K562 (cell line): ENCODE results near the gene MAN1A1. TPM values are rescaled to one million over a fixed set of nuclear protein-coding genes. Genes with fewer than 3 reads are reported as not detected.
A peak's percentile ranks its signal among the peaks of the same experiment; 100 is the strongest.

ENCODE experiments used
- ATF7 ChIP-seq: fragments of 450-650 bp; IDR thresholded peaks from 2 replicates; pipeline ENCODE4 v1.7.1; 2014; ENCODE audit warnings: mild to moderate bottlenecking, moderate library complexity
- CBFA2T3 ChIP-seq: fragments of 450-650 bp; IDR thresholded peaks from 2 replicates; pipeline ENCODE4 v1.6.1; 2017
- CBX2 ChIP-seq: fragments of 200-600 bp; sonication (generic); IDR thresholded peaks from one replicate; pipeline ENCODE4 v1.6.1; 2012; ENCODE audit warnings: mild to moderate bottlenecking, low read length, inconsistent platforms; ENCODE audit not compliant: insufficient read depth, poor library complexity, severe bottlenecking
- DEAF1 ChIP-seq: fragments of 450-650 bp; formaldehyde crosslinking; IDR thresholded peaks from 2 replicates; pipeline ENCODE4 v1.4.0; 2020; ENCODE audit warnings: mild to moderate bottlenecking, moderate library complexity
- E2F3 ChIP-seq: fragments of 250-450 bp; sonication (Bioruptor Pico); IDR thresholded peaks from 2 replicates; pipeline ENCODE4 v1.4.0; 2020; ENCODE audit warnings: mild to moderate bottlenecking
- GTF2F1 ChIP-seq: IDR thresholded peaks from 2 replicates; pipeline ENCODE4 v1.6.1; 2011; ENCODE audit warnings: low read depth, low read length, improper control_type of control experiment
- HDAC8 ChIP-seq: fragments of 450-650 bp; IDR thresholded peaks from 2 replicates; pipeline ENCODE4 v1.6.1; 2016; ENCODE audit warnings: mild to moderate bottlenecking, missing genetic modification characterization, moderate library complexity, missing compliant biosample characterization
- HEY1 ChIP-seq: fragments of 250-450 bp; sonication (Bioruptor Pico); IDR thresholded peaks from 2 replicates; pipeline ENCODE4 v1.5.0; 2020; ENCODE audit warnings: mild to moderate bottlenecking, moderate library complexity, borderline replicate concordance
- HMG20B ChIP-seq: fragments of 250-450 bp; sonication (Bioruptor Pico); IDR thresholded peaks from 2 replicates; pipeline ENCODE4 v1.5.0; 2021; ENCODE audit warnings: mild to moderate bottlenecking
- HNRNPK ChIP-seq: fragments of 200-400 bp; formaldehyde crosslinking; IDR thresholded peaks from one replicate; pipeline ENCODE4 v1.6.1; 2018; ENCODE audit warnings: mild to moderate bottlenecking, low read depth, low read length; ENCODE audit not compliant: poor library complexity, severe bottlenecking
- KDM1A ChIP-seq, 2 experiments: fragments of 450-650 bp; IDR thresholded peaks; 2 replicates each; pipeline ENCODE4 v1.6.1; 2016; ENCODE audit warnings: mild to moderate bottlenecking in 2 of 2
- KDM2B ChIP-seq: fragments of 250-450 bp; sonication (Bioruptor Pico); IDR thresholded peaks from 2 replicates; pipeline ENCODE4 v1.8.0; 2021; ENCODE audit warnings: mild to moderate bottlenecking, moderate library complexity
- NFE2 ChIP-seq: IDR thresholded peaks from 2 replicates; pipeline ENCODE4 v1.6.1; 2014; ENCODE audit warnings: antibody characterized with exemption, low read depth
- PATZ1 ChIP-seq: fragments of 250-450 bp; sonication (Bioruptor Pico); IDR thresholded peaks from 2 replicates; pipeline ENCODE4 v1.5.0; 2020; ENCODE audit warnings: mild to moderate bottlenecking, borderline replicate concordance
- PRMT5 ChIP-seq: sonication (generic); formaldehyde crosslinking; IDR thresholded peaks from 2 replicates; pipeline ENCODE4 v1.5.0; 2020; ENCODE audit warnings: missing genetic modification reagents
- SIX5 ChIP-seq, 2 experiments: IDR thresholded peaks; 2 replicates each; pipeline ENCODE4 v1.6.1; 2011; ENCODE audit warnings: low read length in 2 of 2, borderline replicate concordance in 1 of 2, low read depth in 1 of 2, mild to moderate bottlenecking in 1 of 2, moderate library complexity in 1 of 2; ENCODE audit not compliant: insufficient read depth in 1 of 2
- SMC3 ChIP-seq: conservative IDR thresholded peaks from 2 replicates; pipeline ENCODE4 v1.6.1; 2011; ENCODE audit warnings: low read depth, low read length, improper control_type of control experiment; ENCODE audit not compliant: insufficient read depth
- SREBF2 ChIP-seq: sonication (generic); formaldehyde crosslinking; IDR thresholded peaks from 2 replicates; pipeline ENCODE4 v1.4.0; 2020; ENCODE audit warnings: mild to moderate bottlenecking, missing genetic modification reagents
- SRSF9 ChIP-seq: fragments of 200-400 bp; formaldehyde crosslinking; IDR thresholded peaks from 2 replicates; pipeline ENCODE4 v1.6.1; 2017; ENCODE audit warnings: low read depth, low read length, borderline replicate concordance
- U2AF1 ChIP-seq: fragments of 200-400 bp; formaldehyde crosslinking; optimal IDR thresholded peaks from 2 replicates; pipeline ENCODE3; 2017; ENCODE audit warnings: mild to moderate bottlenecking, low read depth, low read length, moderate library complexity
- polyA plus RNA-seq, 8 experiments: library from polyadenylated mRNA; depleted of rRNA in 4 of 8; stranded (reverse) in 5 of 8; unstranded in 3 of 8; fragments of >200 nt; fragmentation: Nextera tagmentation in 2 of 8; fragmentation: Illumina TruSeq in 1 of 8; extraction: Ambion mirVana in 2 of 8; extraction: Trizol in 1 of 8; gene quantifications; 2 replicates each; pipeline versions ENCODE4 v1.2.1 to v1.2.3, GENCODE V29; 2011 to 2014; ENCODE audit warnings: inconsistent platforms in 1 of 8, missing spikeins in 1 of 8
- total RNA-seq, 7 experiments: library from RNA; depleted of rRNA in 6 of 7; stranded (reverse); fragments of >200 nt in 6 of 7; fragmentation: Illumina TruSeq in 2 of 7; extraction: Trizol in 2 of 7; gene quantifications; 2 replicates each; pipeline versions ENCODE4 v1.2.1 to v1.2.3, GENCODE V29; 2011 to 2021; ENCODE audit warnings: low replicate concordance in 1 of 7
- TF ChIP-seq, protein P1 (sequence below): IDR thresholded peaks from 2 replicates; pipeline ENCODE4 v1.6.1; 2016; ENCODE audit warnings: missing genetic modification characterization, missing compliant biosample characterization

MAN1A1 gene
- total and polyA plus RNA-seq, 9 of the 15 experiments (the other 6 are each of a cell fraction or from before 2014, with no cell fraction given): 24.5 to 78.4 (median 59.7) TPM

DNA sequence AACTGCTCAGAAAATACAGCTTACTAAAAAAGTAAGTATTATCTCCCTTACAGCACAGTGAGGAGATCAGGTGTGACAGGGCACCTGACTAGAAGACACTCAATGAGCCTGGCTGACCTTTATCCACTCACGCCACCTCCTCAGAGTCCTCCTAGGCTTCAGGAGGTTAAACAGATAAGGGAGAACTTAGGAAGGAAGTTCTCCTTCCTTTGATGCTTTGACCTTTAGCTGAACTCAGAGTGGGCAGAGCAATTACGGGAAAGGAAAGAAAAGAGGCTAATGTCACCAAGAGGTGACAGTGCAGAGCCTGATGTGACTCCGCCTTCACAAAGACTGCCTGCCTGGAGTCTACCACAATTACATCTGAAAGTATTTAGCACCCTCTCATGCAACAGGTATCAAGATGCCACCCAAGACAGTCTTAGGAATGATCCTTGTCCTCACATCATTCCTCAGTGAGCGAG is 36.7 kb downstream of the MAN1A1 start (continued):
- TF ChIP-seq PRMT5 (CRISPR knock-in tag) (no peak), U2AF1 (no peak), HDAC8 (tag) (no peak), PATZ1 (CRISPR knock-in tag) (no peak), DEAF1 (CRISPR knock-in tag) (no peak), SREBF2 (CRISPR knock-in tag) (no peak), E2F3 (no peak), CBX2 (no peak), SMC3 (no peak), SIX5 (IDR thresholded peaks at IDR 0.05; ENCODE audit: borderline replicate concordance in 1 of 2, insufficient read depth in 1 of 2, low read depth in 1 of 2, low read length in 2 of 2) (no peak), CBFA2T3 (peak; percentile 94), SRSF9 (no peak), GTF2F1 (no peak), NFE2 (peak; percentile 54), HEY1 (CRISPR knock-in tag) (no peak), HMG20B (CRISPR knock-in tag) (no peak), ATF7 (peak; percentile 70; the same call in 1 of the 2 replicates), HNRNPK (no peak), KDM2B (CRISPR knock-in tag) (no peak), KDM1A (IDR thresholded peaks at IDR 0.05) (peak; percentile 85 to 88)
- TF ChIP-seq, protein P1, sequence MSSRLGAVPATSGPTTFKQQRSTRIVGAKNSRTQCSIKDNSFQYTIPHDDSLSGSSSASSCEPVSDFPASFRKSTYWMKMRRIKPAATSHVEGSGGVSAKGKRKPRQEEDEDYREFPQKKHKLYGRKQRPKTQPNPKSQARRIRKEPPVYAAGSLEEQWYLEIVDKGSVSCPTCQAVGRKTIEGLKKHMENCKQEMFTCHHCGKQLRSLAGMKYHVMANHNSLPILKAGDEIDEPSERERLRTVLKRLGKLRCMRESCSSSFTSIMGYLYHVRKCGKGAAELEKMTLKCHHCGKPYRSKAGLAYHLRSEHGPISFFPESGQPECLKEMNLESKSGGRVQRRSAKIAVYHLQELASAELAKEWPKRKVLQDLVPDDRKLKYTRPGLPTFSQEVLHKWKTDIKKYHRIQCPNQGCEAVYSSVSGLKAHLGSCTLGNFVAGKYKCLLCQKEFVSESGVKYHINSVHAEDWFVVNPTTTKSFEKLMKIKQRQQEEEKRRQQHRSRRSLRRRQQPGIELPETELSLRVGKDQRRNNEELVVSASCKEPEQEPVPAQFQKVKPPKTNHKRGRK (tag): no peak
